A549 (cell line): ENCODE results near the gene DCAF8. TPM values are rescaled to one million over a fixed set of nuclear protein-coding genes. Genes with fewer than 3 reads are reported as not detected.

Experiments used
- ATAC-seq, 2 experiments: fragments of 200-7000 bp in 1 of 2; fragments of >200 bp in 1 of 2; cut with Nextera tagmentation in 1 of 2; cut with Tn5 transposase in 1 of 2; 3 replicates each; pipeline versions ENCODE4 v1.8.0 to v1.9.1; 2018 to 2020; ENCODE audit warnings: mild to moderate bottlenecking in 1 of 2, moderate library complexity in 1 of 2
- CTCF ChIA-PET: fragments of 300-600 bp; sonication (Branson Sonifier 250); formaldehyde crosslinking; extraction: SDS; loops from one replicate; lab custom pipeline; 2021; ENCODE audit warnings: antibody characterized with exemption, inconsistent platforms; lab: Yijun Ruan, JAX
- POLR2A ChIA-PET: fragments of 350-600 bp; formaldehyde crosslinking; extraction: SDS; loops from one replicate; lab custom pipeline; 2021; ENCODE audit warnings: antibody characterized with exemption, inconsistent platforms; lab: Yijun Ruan, JAX
- DNase-seq, 2 experiments: peaks; one replicate each; pipeline versions ENCODE4 v3.0.0 to v3.0.0-alpha.2; 2011 to 2016; ENCODE audit warnings: low read depth in 1 of 2, low spot score in 1 of 2
- FAIRE-seq: peaks from 2 replicates; lab custom pipeline; 2011; peaks lifted over from hg19 to GRCh38; lab: Jason Lieb, UNC
- H3K27ac ChIP-seq, 2 experiments: fragments of >200 bp; sonication (Bioruptor Twin); formaldehyde crosslinking; 3 replicates each; pipeline ENCODE4 v1.5.1; 2016 to 2017
- H3K4me1 ChIP-seq: fragments of >200 bp; sonication (Bioruptor Twin); formaldehyde crosslinking; 3 replicates; pipeline ENCODE4 v1.6.1; 2016
- H3K4me2 ChIP-seq: fragments of >200 bp; sonication (Bioruptor Twin); formaldehyde crosslinking; 3 replicates; pipeline ENCODE4 v1.6.1; 2016
- H3K4me3 ChIP-seq: fragments of >200 bp; sonication (Bioruptor Twin); formaldehyde crosslinking; 3 replicates; pipeline ENCODE4 v1.5.1; 2016
- H3K9me3 ChIP-seq: fragments of >200 bp; sonication (Bioruptor Twin); formaldehyde crosslinking; 3 replicates; pipeline ENCODE4 v1.6.1; 2016
- CBX8 ChIP-seq: fragments of 200-600 bp; sonication (generic); IDR thresholded peaks from 2 replicates; pipeline ENCODE4 v1.6.1; 2016
- E2F6 ChIP-seq: IDR thresholded peaks from 2 replicates; pipeline ENCODE4 v1.6.1; 2012; ENCODE audit warnings: low read depth, borderline replicate concordance
- EHMT2 ChIP-seq: fragments of 200-600 bp; sonication (generic); IDR thresholded peaks from 2 replicates; pipeline ENCODE4 v1.6.1; 2016; ENCODE audit warnings: antibody characterized with exemption, low read depth, mild to moderate bottlenecking, moderate library complexity
- EP300 ChIP-seq, 2 experiments: fragments of >200 bp; sonication (Bioruptor Twin); formaldehyde crosslinking; IDR thresholded peaks; 2 replicates in 1 of 2; 3 replicates in 1 of 2; pipeline ENCODE4 v1.6.1; 2016 to 2017
- ESRRA ChIP-seq: fragments of 150-350 bp; IDR thresholded peaks from 2 replicates; pipeline ENCODE4 v1.6.1; 2014; ENCODE audit warnings: mild to moderate bottlenecking, low read length, borderline replicate concordance
- FOXS1 ChIP-seq: fragments of 250-450 bp; sonication (Bioruptor Pico); IDR thresholded peaks from 2 replicates; pipeline ENCODE4 v1.5.0; 2020; ENCODE audit warnings: mild to moderate bottlenecking, moderate library complexity
- GATA3 ChIP-seq: IDR thresholded peaks from 2 replicates; pipeline ENCODE4 v1.6.1; 2012; ENCODE audit warnings: borderline replicate concordance
- HEYL ChIP-seq: fragments of 250-450 bp; sonication (Bioruptor Pico); IDR thresholded peaks from 2 replicates; pipeline ENCODE4 v1.8.0; 2021; ENCODE audit warnings: mild to moderate bottlenecking, moderate library complexity
- JUNB ChIP-seq: fragments of >200 bp; sonication (Bioruptor Twin); formaldehyde crosslinking; IDR thresholded peaks from 2 replicates; pipeline ENCODE4 v1.6.1; 2016
- KDM5A ChIP-seq: fragments of 200-600 bp; sonication (generic); IDR thresholded peaks from 2 replicates; pipeline ENCODE4 v1.6.1; 2016; ENCODE audit warnings: antibody characterized with exemption, mild to moderate bottlenecking
- MAFK ChIP-seq: fragments of 450-650 bp; IDR thresholded peaks from 2 replicates; pipeline ENCODE4 v1.6.1; 2014; ENCODE audit not compliant: partially characterized antibody
- MAZ ChIP-seq: fragments of 150-350 bp; IDR thresholded peaks from 2 replicates; pipeline ENCODE4 v1.6.1; 2014; ENCODE audit warnings: antibody characterized with exemption, low read depth, low read length, borderline replicate concordance
- NPAS2 ChIP-seq: fragments of 250-450 bp; sonication (Bioruptor Pico); IDR thresholded peaks from 2 replicates; pipeline ENCODE4 v1.8.0; 2022; ENCODE audit warnings: mild to moderate bottlenecking, moderate library complexity, borderline replicate concordance
- PHF8 ChIP-seq: fragments of 200-600 bp; sonication (generic); IDR thresholded peaks from 2 replicates; pipeline ENCODE4 v1.6.1; 2016; ENCODE audit warnings: low read depth, mild to moderate bottlenecking, antibody characterized with exemption, moderate library complexity, borderline replicate concordance
- POLR2AphosphoS2 ChIP-seq: conservative IDR thresholded peaks from 2 replicates; pipeline ENCODE4 v1.6.1; 2012; ENCODE audit warnings: low read length, improper control_type of control experiment, inconsistent platforms
- RAD21 ChIP-seq, 2 experiments: fragments of >200 bp in 1 of 2; sonication (Bioruptor Twin) in 1 of 2; formaldehyde crosslinking in 1 of 2; IDR thresholded peaks in 1 of 2; conservative IDR thresholded peaks in 1 of 2; 2 replicates in 1 of 2; 3 replicates in 1 of 2; pipeline ENCODE4 v1.6.1; 2012 to 2018; ENCODE audit warnings: inconsistent platforms in 1 of 2
- RCOR1 ChIP-seq: fragments of 150-350 bp; IDR thresholded peaks from 2 replicates; pipeline ENCODE4 v1.6.1; 2014; ENCODE audit warnings: antibody characterized with exemption, low read length, low read depth
- RFX5 ChIP-seq: fragments of 450-650 bp; IDR thresholded peaks from 2 replicates; pipeline ENCODE4 v1.7.1; 2014; ENCODE audit warnings: antibody characterized with exemption, mild to moderate bottlenecking, moderate library complexity
- TFCP2L1 ChIP-seq: fragments of 250-450 bp; sonication (Bioruptor Pico); IDR thresholded peaks from 2 replicates; pipeline ENCODE4 v1.5.0; 2021; ENCODE audit warnings: mild to moderate bottlenecking
- TP53 ChIP-seq: fragments of 250-450 bp; sonication (Bioruptor Pico); IDR thresholded peaks from 2 replicates; pipeline ENCODE4 v1.5.0; 2021; ENCODE audit warnings: mild to moderate bottlenecking, moderate library complexity
- ZC3H11A ChIP-seq: fragments of 450-650 bp; IDR thresholded peaks from 2 replicates; pipeline ENCODE4 v1.6.1; 2014; ENCODE audit warnings: antibody characterized with exemption, mild to moderate bottlenecking
- ZNF302 ChIP-seq: fragments of 250-450 bp; sonication (Bioruptor Pico); IDR thresholded peaks from 2 replicates; pipeline ENCODE4 v1.9.0; 2021; ENCODE audit warnings: inconsistent platforms, mild to moderate bottlenecking, moderate library complexity
- WGBS: methylation state at CpG from one replicate; pipeline ENCODE4 v1.1.6; 2017; ENCODE audit errors: missing lambda C conversion rate; 5-methylcytosine and 5-hydroxymethylcytosine counted together
- polyA plus RNA-seq, 4 experiments: library from polyadenylated mRNA; depleted of rRNA in 3 of 4; stranded (reverse); fragments of >200 nt; fragmentation: RNase III in 1 of 4; extraction: RNeasy Plus Mini Kit Qiagen cat#74134 plus additional on column Dnase treatment in 1 of 4; gene quantifications; 2 replicates in 3 of 4; 3 replicates in 1 of 4; pipeline ENCODE4 v1.2.3, GENCODE V29; 2011 to 2017
- TF ChIP-seq, protein P1 (sequence below): fragments of >200 bp; sonication (Bioruptor Twin); formaldehyde crosslinking; IDR thresholded peaks from 3 replicates; pipeline ENCODE4 v1.6.1; 2016

The DCAF8 gene
- polyA plus RNA-seq, 2 of the 4 experiments (the other 2 are of a cell fraction) = 69.8 to 113 TPM

DNA sequence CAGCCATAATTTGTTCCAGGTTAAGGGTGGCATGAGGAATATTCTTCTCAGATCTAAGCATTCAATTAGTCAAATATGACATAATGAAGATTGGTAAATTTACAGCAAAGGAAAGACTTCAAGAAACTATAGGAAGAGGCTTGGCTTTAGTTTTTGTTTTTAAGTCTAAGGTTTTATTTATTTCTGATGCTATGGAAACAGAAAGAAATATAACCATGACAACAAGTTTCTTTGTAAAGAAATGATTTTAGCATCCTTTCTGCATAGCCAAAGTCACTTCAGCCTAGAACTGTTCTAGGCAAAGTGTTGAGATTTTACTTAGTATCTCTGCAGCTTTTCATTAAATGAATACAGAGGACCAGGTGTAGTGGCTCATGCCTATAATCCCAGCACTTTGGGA is 29.4 kb downstream of the DCAF8 start:
- DNase-seq (no peak), FAIRE-seq (no peak), ATAC-seq (no peak)
- no peaks in the 10 kb centered on the region for H3K4me1 ChIP-seq
- H3K9me3 ChIP-seq = no peaks in the 10 kb centered on the region
- no peak overlapping the region for H3K4me3 ChIP-seq
- CTCF ChIA-PET = interaction anchor here (0.6 to 5.4 kb wide), 9 partner anchors 9 to 132 kb away, joined by 3 to 24 read pairs (median 5); no protein-coding TSS in a partner anchor
- H3K27ac ChIP-seq = no peak overlapping the region
- H3K4me2 ChIP-seq = no peak overlapping the region
- POLR2A ChIA-PET = no interaction called here
- TF ChIP-seq ESRRA (no peak), JUNB (no peak), RCOR1 (no peak), PHF8 (no peak), E2F6 (no peak), EHMT2 (no peak), ZNF302 (CRISPR knock-in tag) (no peak), RAD21 (conservative IDR thresholded peaks at IDR 0.05 in 1 of 2, IDR thresholded peaks at IDR 0.05 in 1 of 2) (no peak)
- TF ChIP-seq, protein P1, sequence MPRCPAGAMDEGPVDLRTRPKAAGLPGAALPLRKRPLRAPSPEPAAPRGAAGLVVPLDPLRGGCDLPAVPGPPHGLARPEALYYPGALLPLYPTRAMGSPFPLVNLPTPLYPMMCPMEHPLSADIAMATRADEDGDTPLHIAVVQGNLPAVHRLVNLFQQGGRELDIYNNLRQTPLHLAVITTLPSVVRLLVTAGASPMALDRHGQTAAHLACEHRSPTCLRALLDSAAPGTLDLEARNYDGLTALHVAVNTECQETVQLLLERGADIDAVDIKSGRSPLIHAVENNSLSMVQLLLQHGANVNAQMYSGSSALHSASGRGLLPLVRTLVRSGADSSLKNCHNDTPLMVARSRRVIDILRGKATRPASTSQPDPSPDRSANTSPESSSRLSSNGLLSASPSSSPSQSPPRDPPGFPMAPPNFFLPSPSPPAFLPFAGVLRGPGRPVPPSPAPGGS = no peak

DNA sequence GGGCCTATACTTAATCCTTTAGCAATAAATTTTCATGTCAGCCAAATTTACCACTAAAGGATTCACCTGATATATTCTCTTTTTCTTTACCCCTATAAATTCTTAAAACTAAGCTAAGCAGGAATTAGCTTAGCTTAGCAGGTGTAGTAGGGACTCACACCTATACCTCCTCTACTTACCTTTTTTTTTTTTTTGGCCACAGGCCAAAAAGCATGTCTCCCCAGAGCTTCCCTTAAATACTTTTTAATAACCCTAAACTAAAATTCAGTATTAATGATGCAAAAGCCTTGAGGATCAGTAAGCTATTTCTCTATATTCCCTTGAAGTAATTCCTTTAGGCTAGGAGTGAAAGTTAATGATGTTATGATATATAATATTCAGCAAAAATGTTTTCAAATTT is 33.9 kb downstream of the DCAF8 start:
- ATAC-seq = no peak
- no peak for DNase-seq
- Histone ChIP-seq H3K4me3 (no peak overlapping the region), H3K9me3 (no peaks in the 10 kb centered on the region), H3K4me2 (no peak overlapping the region), H3K27ac (no peak overlapping the region), H3K4me1 (no peaks in the 10 kb centered on the region)
- no peak for TF ChIP-seq TFCP2L1 (CRISPR knock-in tag)
- TF ChIP-seq NPAS2 (CRISPR knock-in tag) = no peak
- TF ChIP-seq HEYL (CRISPR knock-in tag) = no peak
- TF ChIP-seq E2F6 = no peak
- no peak for TF ChIP-seq ESRRA
- no peak for TF ChIP-seq EP300 (IDR thresholded peaks at IDR 0.05)
- no peak for TF ChIP-seq MAZ
- no peak for TF ChIP-seq POLR2AphosphoS2
- TF ChIP-seq TP53 = no peak
- no peak for TF ChIP-seq MAFK
- no peak for TF ChIP-seq GATA3
- ChIA-PET POLR2A (no interaction called here), CTCF (interaction anchor here (0.6 to 5.4 kb wide), 9 partner anchors 9 to 1661 kb away, joined by 3 to 26 read pairs (median 5); no protein-coding TSS in a partner anchor)
- FAIRE-seq = no peak

- H3K4me3 ChIP-seq = no peak overlapping the region
- FAIRE-seq (no peak), DNase-seq (no peak), ATAC-seq (no peak)
- no peak overlapping the region for H3K27ac ChIP-seq
- TF ChIP-seq NPAS2 (CRISPR knock-in tag) = no peak
- TF ChIP-seq CBX8 = no peak
- TF ChIP-seq ZNF302 (CRISPR knock-in tag) = no peak
- no peak for TF ChIP-seq FOXS1 (CRISPR knock-in tag)
- TF ChIP-seq RFX5 = no peak
- TF ChIP-seq MAFK = no peak
- TF ChIP-seq ZC3H11A = no peak
- TF ChIP-seq EHMT2 = no peak
- TF ChIP-seq TP53 = no peak
- TF ChIP-seq KDM5A = no peak
- H3K4me2 ChIP-seq = no peak overlapping the region
- POLR2A ChIA-PET = interaction anchor here (0.9 kb wide), 1 partner anchor 35 kb away, joined by 3 read pairs; the partner anchor contains the start of gene DCAF8
- H3K4me1 ChIP-seq = no peaks in the 10 kb centered on the region
- CTCF ChIA-PET = interaction anchor here (0.7 to 5.4 kb wide), 10 partner anchors 16 to 142 kb away, joined by 3 to 26 read pairs (median 10); no protein-coding TSS in a partner anchor
- WGBS = 90% methylated on average over 1 of the region's 1 CpG
- no peaks in the 10 kb centered on the region for H3K9me3 ChIP-seq
Measured at GRCh38 chr1:160227561-160227960, 34.8 kb downstream of the DCAF8 start.
